ENCODE data around the gene BMP10. TPM values are rescaled to one million over a fixed set of nuclear protein-coding genes. Genes with fewer than 3 reads are reported as not detected.

BMP10 gene
- total RNA-seq, 2 experiments from 2014 or later = not detected

DNA sequence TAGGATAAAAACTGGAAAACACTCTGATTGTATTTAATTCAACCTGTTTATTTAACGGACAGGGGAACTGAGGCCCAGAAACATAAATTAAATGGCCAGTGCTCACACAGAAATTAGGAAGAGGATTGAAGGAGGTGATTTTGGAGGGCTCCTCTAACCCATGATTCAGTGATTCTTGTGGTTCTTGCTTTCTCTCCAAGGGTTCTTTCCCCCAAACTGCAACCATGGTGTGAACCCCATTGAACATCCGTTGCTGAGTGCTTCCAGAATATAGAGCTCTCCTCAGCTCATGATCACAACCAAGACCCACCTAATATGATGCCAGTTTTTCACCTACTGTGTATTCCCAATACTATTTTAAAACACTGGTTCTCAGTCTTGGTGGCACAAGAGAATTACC, 41.4 kb downstream of the BMP10 start:
- peak; percentile 56 for DNase-seq
- intact Hi-C loops (cut with micrococcal nuclease) = loop anchor here (1.0 to 5.0 kb wide), 5 partner anchors 21 to 577 kb away; partner anchors contain the start of gene PPP3R1
- Mint-ChIP-seq H3K4me1 (ENCODE audit: low read depth) (peaks cover 59% of the 10 kb centered on the region), H3K4me3 (no peak overlapping the region), H3K36me3 (ENCODE audit: low read depth) (peaks cover 15% of the 10 kb centered on the region), H3K27ac (peak overlapping the region; percentile 77), H3K9me3 (no peaks in the 10 kb centered on the region), H3K27me3 (ENCODE audit: low read depth) (no peaks in the 10 kb centered on the region)
- CTCF ChIA-PET = interaction anchor here (0.7 to 1.5 kb wide), 8 partner anchors 14 to 366 kb away, joined by 3 to 4 read pairs (median 3); no protein-coding TSS in a partner anchor

DNA sequence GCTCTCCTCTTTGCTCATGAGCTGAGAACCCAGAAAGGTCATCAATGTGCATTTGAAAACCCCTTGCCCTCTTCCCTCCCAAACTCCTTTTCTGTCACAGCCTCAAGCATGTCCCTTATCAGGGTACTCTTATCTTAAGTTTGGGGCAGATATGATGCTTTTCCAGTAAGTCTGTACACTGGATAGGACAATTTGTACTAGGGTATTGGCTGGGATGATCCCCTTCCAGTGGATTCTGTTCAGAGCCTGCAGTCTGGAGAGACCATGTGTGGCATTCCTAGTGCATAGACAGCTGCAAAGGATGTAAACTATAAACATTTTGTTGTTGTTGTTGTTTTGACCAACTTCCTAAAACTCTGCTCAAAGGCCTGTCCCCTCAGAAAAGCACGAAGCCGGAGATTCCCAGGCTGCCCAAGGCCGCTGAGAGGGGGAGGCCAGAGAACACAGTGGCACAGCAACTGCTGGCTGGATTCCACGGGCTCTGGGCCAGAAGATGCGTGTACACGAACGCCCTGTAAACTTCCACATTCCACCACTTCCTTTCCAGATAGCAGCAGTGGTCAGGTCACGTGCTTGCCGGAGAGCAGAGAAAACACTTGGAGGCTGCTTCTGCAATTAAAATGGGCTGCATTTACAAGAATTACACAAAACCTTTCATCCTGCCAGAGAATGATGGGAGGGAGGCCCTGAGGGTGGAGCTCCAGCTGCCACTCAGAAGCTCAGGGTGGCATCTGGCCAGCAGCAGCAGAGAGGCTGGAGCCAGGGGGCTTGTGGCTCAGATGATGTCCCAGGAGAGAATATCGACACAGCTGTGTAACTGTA, 42.1 kb downstream of the BMP10 start:
- peak overlapping the region; percentile 77 for H3K27ac Mint-ChIP-seq
- CTCF ChIA-PET = interaction anchor here (0.6 to 1.5 kb wide), 7 partner anchors 8 to 885 kb away, joined by 3 to 4 read pairs (median 3); no protein-coding TSS in a partner anchor
- H3K9me3 Mint-ChIP-seq = no peaks in the 10 kb centered on the region
- H3K27me3 Mint-ChIP-seq (ENCODE audit: low read depth) = no peaks in the 10 kb centered on the region
- DNase-seq = peak; percentile 85
- peaks cover 16% of the 10 kb centered on the region for H3K36me3 Mint-ChIP-seq (ENCODE audit: low read depth)
- H3K4me1 Mint-ChIP-seq (ENCODE audit: low read depth) = peaks cover 60% of the 10 kb centered on the region
- peak overlapping the region; percentile 22 for H3K4me3 Mint-ChIP-seq
- intact Hi-C loops (cut with micrococcal nuclease) = loop anchor here (1.0 to 5.0 kb wide), 4 partner anchors 20 to 577 kb away; partner anchors contain the start of gene PPP3R1

DNA sequence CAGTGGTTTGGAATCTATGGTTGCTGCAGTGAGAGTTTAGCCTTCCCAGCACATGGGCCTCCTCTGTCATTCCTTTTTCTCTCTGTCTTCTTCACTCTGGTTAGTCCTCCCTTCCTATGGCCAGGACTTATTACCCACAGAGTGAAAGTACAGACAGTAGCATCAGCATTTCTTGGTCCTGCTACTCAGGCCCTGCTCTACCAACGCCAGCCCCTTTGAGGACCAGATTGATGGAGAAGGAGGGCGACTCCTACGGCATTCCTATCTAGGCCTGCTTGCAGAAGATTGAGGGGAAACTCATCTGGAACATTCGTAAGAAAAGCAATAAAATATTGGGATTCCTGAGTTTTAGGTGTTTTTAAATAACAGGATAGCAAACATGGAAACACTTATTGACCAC, 43.5 kb downstream of the BMP10 start:
- no peak overlapping the region for H3K4me3 Mint-ChIP-seq
- peaks cover 27% of the 10 kb centered on the region for H3K36me3 Mint-ChIP-seq (ENCODE audit: low read depth)
- DNase-seq = no peak
- CTCF ChIA-PET = no interaction called here
- H3K4me1 Mint-ChIP-seq (ENCODE audit: low read depth) = peaks cover 56% of the 10 kb centered on the region
- intact Hi-C loops (cut with micrococcal nuclease) = loop anchor here (2.0 to 5.0 kb wide), 2 partner anchors 19 to 575 kb away; partner anchors contain the start of gene PPP3R1
- H3K9me3 Mint-ChIP-seq = no peaks in the 10 kb centered on the region
- H3K27ac Mint-ChIP-seq = no peak overlapping the region
- no peaks in the 10 kb centered on the region for H3K27me3 Mint-ChIP-seq (ENCODE audit: low read depth)

DNA sequence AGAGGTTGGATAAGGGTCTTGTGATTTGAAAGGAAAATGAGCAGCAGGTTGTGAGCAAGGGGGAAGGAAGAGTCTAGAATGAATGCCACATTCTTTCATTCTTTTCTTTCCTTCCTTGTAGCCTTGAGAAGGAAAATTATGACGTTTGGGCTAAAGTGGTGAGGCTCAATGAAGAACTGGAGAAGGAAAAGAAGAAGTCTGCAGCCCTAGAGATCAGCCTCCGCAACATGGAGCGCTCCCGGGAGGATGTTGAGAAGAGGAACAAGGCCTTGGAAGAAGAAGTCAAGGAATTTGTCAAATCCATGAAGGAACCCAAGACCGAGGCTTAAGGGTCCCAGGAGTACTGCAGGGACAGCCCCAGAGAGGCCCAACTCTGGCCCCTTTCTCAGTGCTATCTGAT, 45.3 kb downstream of the BMP10 start:
- CTCF ChIA-PET = no interaction called here
- Mint-ChIP-seq H3K27me3 (ENCODE audit: low read depth) (no peaks in the 10 kb centered on the region), H3K27ac (peak overlapping the region; percentile 57), H3K4me1 (ENCODE audit: low read depth) (peaks cover 38% of the 10 kb centered on the region), H3K9me3 (no peaks in the 10 kb centered on the region), H3K36me3 (ENCODE audit: low read depth) (peaks cover 39% of the 10 kb centered on the region), H3K4me3 (no peak overlapping the region)
- intact Hi-C loops (cut with micrococcal nuclease) = loop anchor here (5.0 kb wide), 1 partner anchor 574 kb away; the partner anchor contains the start of gene PPP3R1
- no peak for DNase-seq

DNA sequence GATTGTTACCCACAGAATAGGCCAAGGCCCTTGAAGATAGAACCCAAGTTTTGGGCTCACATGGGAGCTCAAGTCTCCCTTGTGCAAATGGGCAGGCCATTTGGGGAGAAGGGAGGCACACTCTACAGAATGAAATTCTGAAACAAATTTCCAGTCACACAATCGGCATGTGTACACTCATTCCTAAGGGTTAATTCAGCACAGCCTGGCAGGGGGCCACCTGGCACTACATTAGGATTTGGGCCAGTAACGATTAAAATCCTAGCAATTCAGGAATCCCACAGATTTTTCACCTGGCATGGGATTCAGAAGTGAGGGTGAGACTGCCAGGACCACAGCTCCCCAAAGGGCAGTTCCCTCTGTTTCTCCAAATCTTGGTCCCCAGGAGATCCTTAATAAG, 46.4 kb downstream of the BMP10 start:
- CTCF ChIA-PET = interaction anchor here (0.6 to 1.4 kb wide), 3 partner anchors 14 to 77 kb away, joined by 3 to 5 read pairs (median 3); no protein-coding TSS in a partner anchor
- no peak for DNase-seq
- intact Hi-C loops (cut with micrococcal nuclease) = loop anchor here (5.0 kb wide), 1 partner anchor 573 kb away; the partner anchor contains the start of gene PPP3R1
- Mint-ChIP-seq H3K9me3 (no peaks in the 10 kb centered on the region), H3K27ac (no peak overlapping the region), H3K4me3 (no peak overlapping the region), H3K4me1 (ENCODE audit: low read depth) (peaks cover 29% of the 10 kb centered on the region), H3K36me3 (ENCODE audit: low read depth) (peaks cover 41% of the 10 kb centered on the region), H3K27me3 (ENCODE audit: low read depth) (no peaks in the 10 kb centered on the region)

DNA sequence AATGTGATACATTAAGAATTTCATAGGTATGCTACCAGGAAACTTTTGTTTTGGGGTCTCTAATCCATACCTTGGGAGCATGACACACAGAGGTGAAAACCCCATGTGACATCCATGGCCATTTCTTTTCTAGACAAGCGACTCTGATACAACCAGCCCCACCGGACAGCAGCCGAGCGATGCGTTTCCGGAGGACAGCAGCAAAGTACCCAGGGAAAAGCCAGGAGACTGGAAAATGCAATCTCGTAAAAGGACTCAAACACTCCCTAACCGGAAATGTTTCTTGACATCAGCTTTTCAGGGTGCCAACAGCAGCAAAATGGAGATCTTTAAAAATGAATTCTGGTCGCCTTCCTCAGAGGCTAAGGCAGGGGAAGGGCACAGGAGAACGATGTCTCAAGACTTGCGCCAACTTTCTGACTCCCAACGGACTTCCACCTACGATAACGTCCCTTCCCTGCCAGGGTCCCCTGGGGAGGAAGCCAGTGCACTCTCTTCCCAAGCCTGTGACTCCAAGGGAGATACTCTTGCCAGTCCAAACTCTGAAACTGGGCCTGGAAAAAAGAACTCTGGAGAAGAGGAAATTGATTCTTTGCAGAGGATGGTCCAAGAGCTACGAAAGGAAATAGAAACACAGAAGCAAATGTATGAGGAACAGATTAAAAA, 48.9 kb downstream of the BMP10 start:
- H3K4me1 Mint-ChIP-seq (ENCODE audit: low read depth) = peaks cover 15% of the 10 kb centered on the region
- H3K9me3 Mint-ChIP-seq = no peaks in the 10 kb centered on the region
- DNase-seq = no peak
- intact Hi-C loops (cut with micrococcal nuclease) = no loop called here
- peak overlapping the region; percentile 39 for H3K27ac Mint-ChIP-seq
- CTCF ChIA-PET = interaction anchor here (0.9 to 2.1 kb wide), 2 partner anchors 10 to 16 kb away, joined by 3 to 6 read pairs; no protein-coding TSS in a partner anchor
- H3K4me3 Mint-ChIP-seq = no peak overlapping the region
- H3K36me3 Mint-ChIP-seq (ENCODE audit: low read depth) = peaks cover 51% of the 10 kb centered on the region
- no peaks in the 10 kb centered on the region for H3K27me3 Mint-ChIP-seq (ENCODE audit: low read depth)

DNA sequence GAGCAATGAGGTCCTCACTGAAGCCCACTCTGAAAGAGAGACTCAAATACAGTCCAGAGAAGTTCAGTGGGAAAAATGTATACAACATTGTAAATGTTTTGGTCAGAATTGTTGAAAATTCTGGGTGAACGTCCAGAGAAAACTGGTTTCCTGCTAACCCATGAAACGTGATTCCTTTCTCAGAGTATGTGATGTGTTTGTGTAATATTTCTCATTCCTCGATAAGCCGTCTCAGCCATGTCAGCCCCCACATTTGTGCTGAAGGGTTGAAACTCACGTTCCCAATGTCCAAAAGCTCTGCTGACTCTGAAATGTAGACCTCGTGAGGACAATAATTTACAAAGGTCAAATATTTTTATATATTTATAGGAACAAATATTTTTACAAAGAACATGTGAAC, 51.6 kb downstream of the BMP10 start:
- Mint-ChIP-seq H3K27me3 (ENCODE audit: low read depth) (no peaks in the 10 kb centered on the region), H3K4me1 (ENCODE audit: low read depth) (peaks cover 12% of the 10 kb centered on the region), H3K36me3 (ENCODE audit: low read depth) (peaks cover 52% of the 10 kb centered on the region), H3K4me3 (no peak overlapping the region), H3K9me3 (no peaks in the 10 kb centered on the region), H3K27ac (no peak overlapping the region)
- no peak for DNase-seq
- CTCF ChIA-PET = interaction anchor here (0.7 to 2.7 kb wide), 3 partner anchors 16 to 356 kb away, joined by 3 to 6 read pairs (median 3); no protein-coding TSS in a partner anchor
- intact Hi-C loops (cut with micrococcal nuclease) = no loop called here

DNA sequence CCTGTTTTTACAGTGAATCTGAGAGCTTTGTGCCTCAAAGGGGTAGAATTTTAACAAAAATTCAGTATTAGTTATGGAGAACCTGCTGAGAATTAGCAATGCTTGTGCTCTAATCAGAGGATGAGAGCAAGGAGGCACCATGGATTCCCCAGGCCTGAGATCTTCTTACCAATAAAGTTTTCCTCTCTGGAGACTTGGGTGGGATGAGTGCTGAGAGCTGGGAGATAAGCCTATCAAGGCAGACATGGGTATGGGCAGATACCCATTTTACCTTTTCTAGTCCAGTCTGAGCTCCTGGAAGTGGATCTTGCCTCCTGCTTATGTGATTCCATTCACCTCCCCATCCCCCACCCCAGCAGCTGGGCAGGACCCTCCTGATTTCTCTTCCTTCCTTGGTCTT, 53.9 kb downstream of the BMP10 start:
- H3K36me3 Mint-ChIP-seq (ENCODE audit: low read depth) = peaks cover 46% of the 10 kb centered on the region
- no peaks in the 10 kb centered on the region for H3K27me3 Mint-ChIP-seq (ENCODE audit: low read depth)
- no peak overlapping the region for H3K4me3 Mint-ChIP-seq
- H3K9me3 Mint-ChIP-seq = no peaks in the 10 kb centered on the region
- no peak for DNase-seq
- intact Hi-C loops (cut with micrococcal nuclease) = no loop called here
- CTCF ChIA-PET = interaction anchor here (0.5 to 1.8 kb wide), 5 partner anchors 20 to 90 kb away, joined by 3 to 6 read pairs (median 3); no protein-coding TSS in a partner anchor
- peak overlapping the region; percentile 82 for H3K27ac Mint-ChIP-seq
- H3K4me1 Mint-ChIP-seq (ENCODE audit: low read depth) = peaks cover 9% of the 10 kb centered on the region

Other genes starting within 250 kb of the BMP10 start
- gene PROKR1, start 227.8 kb downstream of the BMP10 start, total RNA-seq = not detected
- gene ARHGAP25, start 136.6 kb downstream of the BMP10 start, total RNA-seq = 10 to 100 TPM; 43.0 to 46.7 TPM
- not detected for gene GKN2, start 81.5 kb upstream of the BMP10 start, total RNA-seq
- not detected for gene GKN1, start 103.2 kb upstream of the BMP10 start, total RNA-seq
- under 1 TPM in 1 of 2 experiments, not detected in 1; 0.17 TPM for gene ANTXR1, start 141.8 kb upstream of the BMP10 start, total RNA-seq

Measured in activated naive CD4-positive, alpha-beta T cell treated with anti-CD3 and anti-CD28 coated beads for 36 hours (primary cell).